Nephron progenitor cell (in vitro differentiated cells): ENCODE results near the gene PCBP3.

Source experiments
- DNase-seq: peaks from one replicate; pipeline ENCODE4 v3.0.0; 2021
- H3K27ac Mint-ChIP-seq: 2 replicates; pipeline ENCODE4 v1.8.0; 2021; ENCODE audit warnings: mild to moderate bottlenecking, moderate library complexity, mixed read lengths
- H3K27me3 Mint-ChIP-seq: 2 replicates; pipeline ENCODE4 v1.8.0; 2021; ENCODE audit warnings: mild to moderate bottlenecking, low read depth, mixed read lengths; ENCODE audit not compliant: poor library complexity
- H3K36me3 Mint-ChIP-seq: 2 replicates; pipeline ENCODE4 v1.8.0; 2021; ENCODE audit warnings: low read depth, mixed read lengths
- H3K4me1 Mint-ChIP-seq: 2 replicates; pipeline ENCODE4 v1.8.0; 2021; ENCODE audit warnings: mixed read lengths
- H3K4me3 Mint-ChIP-seq: 2 replicates; pipeline ENCODE4 v1.8.0; 2021; ENCODE audit warnings: mild to moderate bottlenecking, moderate library complexity, mixed read lengths
- H3K9me3 Mint-ChIP-seq: 2 replicates; pipeline ENCODE4 v1.8.0; 2021; ENCODE audit warnings: mild to moderate bottlenecking, moderate library complexity, mixed read lengths
- TF ChIP-seq, protein P1 (sequence below): fragments of 200-600 bp; sonication (generic); IDR thresholded peaks from 2 replicates; pipeline ENCODE4 v1.5.0; 2021; ENCODE audit warnings: antibody characterized with exemption

PCBP3 gene

DNA sequence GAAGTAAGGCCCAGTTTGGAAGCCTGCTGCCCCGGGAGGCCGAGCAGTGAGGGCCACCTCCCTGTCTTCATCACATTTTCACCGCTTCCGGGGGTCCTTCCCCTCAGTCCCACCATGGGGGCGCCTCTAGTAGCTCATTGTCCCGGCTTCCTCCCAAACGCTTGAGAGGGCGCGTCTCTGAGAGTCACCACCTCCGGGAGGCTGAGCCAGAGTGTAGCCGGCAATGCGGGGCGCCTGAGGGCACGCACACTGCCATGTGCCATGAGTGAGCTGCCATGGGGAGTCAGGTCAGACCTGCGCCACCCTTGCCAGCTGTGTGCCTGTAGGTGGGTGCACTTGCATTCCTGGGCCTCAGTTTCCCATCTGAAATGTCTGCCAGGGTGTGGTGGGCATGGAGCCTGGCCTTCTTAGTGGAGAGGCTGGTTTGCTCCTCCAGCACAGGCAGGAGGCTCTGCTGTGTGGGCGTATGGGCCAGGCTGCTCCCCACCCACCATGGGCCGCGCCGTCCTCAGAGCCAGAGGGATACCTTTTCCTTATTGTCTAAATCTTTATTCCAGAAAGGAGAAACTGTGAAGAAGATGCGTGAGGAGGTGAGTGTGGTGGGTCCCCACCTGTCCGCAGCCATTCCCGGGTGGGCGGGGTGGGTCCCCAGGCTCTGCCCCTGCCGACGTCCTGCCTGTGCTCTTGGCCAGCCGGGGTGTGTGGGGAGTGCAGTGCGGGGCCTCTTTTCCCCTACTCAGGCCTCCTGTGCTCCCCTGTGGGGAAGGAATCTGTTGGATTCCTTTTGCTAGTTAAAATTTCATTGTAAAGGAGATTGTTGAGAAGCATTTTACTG is 256.7 kb downstream of the PCBP3 start:
- Mint-ChIP-seq H3K4me3 (no peak overlapping the region), H3K36me3 (no peaks in the 10 kb centered on the region), H3K9me3 (no peaks in the 10 kb centered on the region), H3K27ac (no peak overlapping the region), H3K4me1 (peaks cover 14% of the 10 kb centered on the region), H3K27me3 (peaks cover 16% of the 10 kb centered on the region)
- TF ChIP-seq, protein P1, sequence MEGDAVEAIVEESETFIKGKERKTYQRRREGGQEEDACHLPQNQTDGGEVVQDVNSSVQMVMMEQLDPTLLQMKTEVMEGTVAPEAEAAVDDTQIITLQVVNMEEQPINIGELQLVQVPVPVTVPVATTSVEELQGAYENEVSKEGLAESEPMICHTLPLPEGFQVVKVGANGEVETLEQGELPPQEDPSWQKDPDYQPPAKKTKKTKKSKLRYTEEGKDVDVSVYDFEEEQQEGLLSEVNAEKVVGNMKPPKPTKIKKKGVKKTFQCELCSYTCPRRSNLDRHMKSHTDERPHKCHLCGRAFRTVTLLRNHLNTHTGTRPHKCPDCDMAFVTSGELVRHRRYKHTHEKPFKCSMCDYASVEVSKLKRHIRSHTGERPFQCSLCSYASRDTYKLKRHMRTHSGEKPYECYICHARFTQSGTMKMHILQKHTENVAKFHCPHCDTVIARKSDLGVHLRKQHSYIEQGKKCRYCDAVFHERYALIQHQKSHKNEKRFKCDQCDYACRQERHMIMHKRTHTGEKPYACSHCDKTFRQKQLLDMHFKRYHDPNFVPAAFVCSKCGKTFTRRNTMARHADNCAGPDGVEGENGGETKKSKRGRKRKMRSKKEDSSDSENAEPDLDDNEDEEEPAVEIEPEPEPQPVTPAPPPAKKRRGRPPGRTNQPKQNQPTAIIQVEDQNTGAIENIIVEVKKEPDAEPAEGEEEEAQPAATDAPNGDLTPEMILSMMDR = no peak
- no peak for DNase-seq

DNA sequence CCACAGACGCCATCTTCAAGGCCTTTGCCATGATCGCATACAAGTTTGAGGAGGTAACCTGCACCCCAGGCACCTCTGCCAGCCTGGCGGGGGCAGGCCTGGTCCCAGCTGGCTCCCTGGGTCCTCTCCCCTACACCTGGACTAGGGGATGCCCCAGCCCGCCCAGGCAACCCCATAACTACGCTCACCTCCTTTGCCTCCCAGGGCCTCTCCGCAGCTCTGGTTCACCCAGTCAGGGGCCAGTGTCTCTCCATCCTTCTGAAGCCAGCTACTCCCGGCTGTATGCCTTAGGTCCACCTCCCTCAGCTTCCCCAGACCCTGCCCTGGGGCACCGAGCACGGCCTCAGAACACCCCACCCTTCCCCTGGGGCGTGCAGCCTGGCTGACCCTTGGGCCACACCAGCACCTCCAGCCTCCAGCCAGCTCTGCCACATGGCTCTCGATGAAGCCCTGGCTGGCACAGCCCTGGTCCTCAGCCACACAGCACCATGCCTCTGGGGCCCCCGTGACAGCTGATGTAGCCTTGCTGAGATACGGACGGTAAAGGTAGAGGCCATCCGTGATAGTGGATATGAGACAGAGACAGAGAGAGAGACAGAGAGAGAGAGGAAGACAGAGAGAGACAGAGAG is 257.7 kb downstream of the PCBP3 start:
- DNase-seq = no peak
- Mint-ChIP-seq H3K36me3 (no peaks in the 10 kb centered on the region), H3K27ac (no peak overlapping the region), H3K9me3 (no peaks in the 10 kb centered on the region), H3K27me3 (peaks cover 18% of the 10 kb centered on the region), H3K4me3 (no peak overlapping the region), H3K4me1 (peaks cover 15% of the 10 kb centered on the region)
- TF ChIP-seq, protein P1 = no peak

DNA sequence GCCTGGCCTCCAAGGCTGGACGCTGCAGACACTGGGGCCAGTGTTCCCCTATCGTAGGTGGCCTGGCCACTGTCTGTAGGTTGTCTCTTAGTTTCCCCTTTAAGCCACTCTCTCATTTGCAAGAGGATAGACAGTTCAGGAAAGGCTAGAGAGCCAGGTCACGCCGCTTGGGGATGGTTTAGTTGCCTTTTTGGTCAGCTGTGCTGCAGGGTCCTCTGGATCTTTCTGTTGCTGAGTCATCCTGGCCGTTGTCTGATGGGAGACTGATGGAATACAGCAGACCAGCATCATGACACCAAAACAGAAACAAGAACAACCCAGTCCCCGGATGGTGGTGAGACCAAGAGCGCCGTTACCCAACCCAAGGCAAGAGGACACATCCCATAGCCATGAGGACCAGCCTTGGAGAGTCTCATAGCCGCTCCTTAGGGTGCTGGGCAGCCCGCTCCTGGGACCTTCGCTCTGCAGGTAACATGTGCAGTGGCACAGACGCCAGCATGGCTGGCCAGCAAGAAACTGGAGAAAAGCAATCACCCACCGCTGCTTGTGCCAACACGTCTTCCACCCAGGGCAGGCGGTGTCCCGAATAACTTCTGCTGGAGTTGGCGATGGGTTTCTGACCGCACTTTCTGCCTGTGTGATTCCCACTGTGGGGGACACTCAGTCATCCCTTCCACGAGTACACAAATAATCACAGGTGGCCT is 258.9 kb downstream of the PCBP3 start:
- peaks cover 18% of the 10 kb centered on the region for H3K4me1 Mint-ChIP-seq
- no peak for DNase-seq
- no peak overlapping the region for H3K4me3 Mint-ChIP-seq
- TF ChIP-seq, protein P1 = no peak
- H3K27me3 Mint-ChIP-seq = peaks cover 21% of the 10 kb centered on the region
- H3K27ac Mint-ChIP-seq = no peak overlapping the region
- no peaks in the 10 kb centered on the region for H3K36me3 Mint-ChIP-seq
- no peaks in the 10 kb centered on the region for H3K9me3 Mint-ChIP-seq

DNA sequence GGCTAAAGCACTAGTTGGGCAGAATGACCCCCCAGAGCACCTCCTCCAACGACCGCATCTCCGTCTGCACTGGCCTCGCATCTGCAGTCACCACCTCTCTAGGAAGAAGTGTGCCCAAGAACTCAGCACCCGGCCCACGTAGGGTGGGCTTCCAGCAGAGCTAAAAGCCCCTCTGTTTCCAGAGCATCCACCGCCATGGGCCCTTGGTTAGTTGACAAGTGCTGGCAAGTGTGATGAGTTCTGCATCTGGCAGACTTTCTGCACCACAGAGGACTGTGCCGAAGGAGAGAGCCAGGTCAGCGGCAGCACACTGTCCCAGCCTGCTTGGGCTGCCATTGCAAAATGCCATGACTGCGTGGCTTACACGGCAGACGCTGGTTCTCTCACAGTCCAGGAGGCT is 261.7 kb downstream of the PCBP3 start:
- DNase-seq = no peak
- TF ChIP-seq, protein P1 = no peak
- no peaks in the 10 kb centered on the region for H3K9me3 Mint-ChIP-seq

DNA sequence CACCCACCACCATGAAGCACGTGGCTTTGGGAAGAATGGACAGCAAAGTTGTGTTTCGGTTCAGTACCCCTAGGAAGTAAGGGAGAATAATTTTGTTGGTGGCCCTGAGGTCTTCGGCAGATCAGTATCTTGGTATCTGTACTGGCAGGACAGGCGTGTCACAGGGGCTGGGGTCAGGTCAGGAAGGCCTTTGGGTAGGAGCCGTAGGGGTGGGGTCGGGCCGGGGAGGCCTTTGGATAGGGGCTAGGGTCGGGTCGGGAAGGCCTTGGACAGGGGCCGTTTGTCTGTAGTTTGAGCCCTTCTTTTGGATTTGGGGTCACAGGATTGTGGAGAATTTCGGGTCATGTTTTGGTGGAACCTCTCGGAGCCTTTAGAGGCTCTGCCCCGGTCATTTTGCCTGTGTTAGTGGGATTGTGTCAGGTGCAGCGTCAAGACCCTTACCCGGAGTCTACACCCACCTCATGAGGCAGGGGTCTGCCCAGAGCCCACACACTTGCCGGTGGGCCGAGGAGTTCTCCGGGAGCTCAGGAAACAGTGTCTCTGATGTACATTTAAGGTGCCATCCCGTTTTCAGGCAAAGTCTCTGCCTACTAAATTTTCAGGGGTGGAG is 262.8 kb downstream of the PCBP3 start:
- Mint-ChIP-seq H3K4me3 (no peak overlapping the region), H3K36me3 (no peaks in the 10 kb centered on the region), H3K27ac (peak overlapping the region; percentile 43)

More for the DNA sequence above, 261.7 kb downstream of the PCBP3 start:
- Mint-ChIP-seq H3K27ac (no peak overlapping the region), H3K27me3 (peaks cover 16% of the 10 kb centered on the region), H3K36me3 (no peaks in the 10 kb centered on the region), H3K4me3 (no peak overlapping the region), H3K4me1 (peaks cover 36% of the 10 kb centered on the region)

More for the DNA sequence above, 262.8 kb downstream of the PCBP3 start:
- no peak for DNase-seq
- H3K4me1 Mint-ChIP-seq = peaks cover 36% of the 10 kb centered on the region
- H3K27me3 Mint-ChIP-seq = peaks cover 14% of the 10 kb centered on the region
- TF ChIP-seq, protein P1 = no peak
- no peaks in the 10 kb centered on the region for H3K9me3 Mint-ChIP-seq
